Upper lobe of left lung (tissue), 6 donors: ENCODE measurements around the gene UBAC2. TPM values are rescaled to one million over a fixed set of nuclear protein-coding genes. Genes with fewer than 3 reads are reported as not detected.

Experiments
- ATAC-seq, 2 donors: fragments of 200-7000 bp; cut with Tn5 transposase; one replicate each; pipeline ENCODE4 v1.9.1; 2022; ENCODE audit warnings: mild to moderate bottlenecking in 2 of 2, moderate library complexity in 2 of 2; ENCODE audit not compliant: low FRiP score in 2 of 2
- DNase-seq, 2 donors: peaks; one replicate each; pipeline ENCODE4 v3.0.0-alpha.2; 2019 to 2020
- H3K27ac ChIP-seq, 4 donors: fragments of 200-600 bp; sonication (generic); one replicate each; pipeline ENCODE4 v1.5.1; 2016 to 2019
- H3K27me3 ChIP-seq, 4 donors: fragments of 200-600 bp; sonication (generic); one replicate each; pipeline ENCODE4 v1.5.1; 2017 to 2019
- H3K36me3 ChIP-seq, 4 donors: fragments of 200-600 bp; sonication (generic); one replicate each; pipeline ENCODE4 v1.5.1; 2016 to 2019
- H3K4me1 ChIP-seq, 4 donors: fragments of 200-600 bp; sonication (generic); one replicate each; pipeline ENCODE4 v1.5.1; 2018 to 2019
- H3K4me3 ChIP-seq, 4 donors: fragments of 200-600 bp; sonication (generic); one replicate each; pipeline ENCODE4 v1.5.1; 2017 to 2019; ENCODE audit warnings: mild to moderate bottlenecking in 2 of 4, moderate library complexity in 1 of 4
- H3K9me3 ChIP-seq, 4 donors: fragments of 200-600 bp; sonication (generic); one replicate each; pipeline ENCODE4 v1.5.1; 2018 to 2019
- EP300 ChIP-seq, 4 donors: sonication (generic); formaldehyde crosslinking; IDR thresholded peaks; one replicate each; pipeline ENCODE4 v1.5.1; 2017; ENCODE audit warnings: antibody characterized with exemption in 4 of 4, control low read depth in 2 of 4
- POLR2A ChIP-seq, 4 donors: fragments of 450-650 bp; IDR thresholded peaks; one replicate each; pipeline ENCODE4 v1.5.1; 2016 to 2017; ENCODE audit warnings: antibody characterized with exemption in 4 of 4, mild to moderate bottlenecking in 2 of 4
- POLR2AphosphoS5 ChIP-seq, 2 donors: sonication (generic); formaldehyde crosslinking; IDR thresholded peaks; one replicate each; pipeline ENCODE4 v1.5.1; 2017; ENCODE audit warnings: antibody characterized with exemption in 2 of 2
- WGBS, 2 donors: methylation state at CpG; one replicate each; pipeline ENCODE4 v1.1.5; 2017 to 2018; 5-methylcytosine and 5-hydroxymethylcytosine counted together
- total RNA-seq, 6 donors: library from RNA; depleted of rRNA in 4 of 6; stranded (reverse); fragments of >200 nt in 4 of 6; gene quantifications; one replicate each; pipeline versions ENCODE4 v1.1.0 to v1.2.1, GENCODE V29; 2016 to 2021
- TF ChIP-seq, protein P1 (sequence below), 6 experiments: fragments of 450-650 bp in 4 of 6; fragments of 200-600 bp in 2 of 6; sonication (generic) in 2 of 6; IDR thresholded peaks; one replicate each; pipeline ENCODE4 v1.5.1; 2016 to 2019; ENCODE audit warnings: antibody characterized with exemption in 6 of 6
- donor health status: DM: no; HTN: no; CAD: no; lungs with moderate emphysema.
- donor health status: DM: no; HTN: yes; CAD: no; lungs with severe emphysema.

Gene UBAC2
- total RNA-seq, 6 donors from 2014 or later: 29.3 to 55.5 (median 47.7) TPM

DNA sequence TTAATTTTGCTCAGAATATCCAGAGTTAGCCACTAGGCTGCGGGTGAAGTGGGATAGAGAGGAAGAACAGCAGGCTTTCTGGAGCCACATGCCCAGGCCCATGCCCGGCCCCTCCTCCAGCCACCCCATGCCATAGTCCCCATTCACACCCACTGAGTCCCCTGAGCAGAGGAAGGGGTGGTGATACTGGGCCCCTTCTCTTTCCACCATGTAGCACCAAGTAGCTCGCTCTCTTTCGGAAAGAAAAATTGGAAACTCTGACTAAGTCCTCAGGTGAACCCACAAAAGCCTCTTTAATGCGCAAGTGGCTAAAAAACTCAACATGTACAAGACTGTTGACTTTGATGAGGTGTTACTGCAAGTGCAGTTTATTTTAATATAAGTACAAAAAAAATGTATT is 183.3 kb downstream of the UBAC2 start:
- ATAC-seq (no peak), DNase-seq (no peak)
- TF ChIP-seq POLR2AphosphoS5 (IDR thresholded peaks at IDR 0.05) (no peak), EP300 (IDR thresholded peaks at IDR 0.05) (no peak), POLR2A (IDR thresholded peaks at IDR 0.05) (no peak)
- TF ChIP-seq, protein P1, sequence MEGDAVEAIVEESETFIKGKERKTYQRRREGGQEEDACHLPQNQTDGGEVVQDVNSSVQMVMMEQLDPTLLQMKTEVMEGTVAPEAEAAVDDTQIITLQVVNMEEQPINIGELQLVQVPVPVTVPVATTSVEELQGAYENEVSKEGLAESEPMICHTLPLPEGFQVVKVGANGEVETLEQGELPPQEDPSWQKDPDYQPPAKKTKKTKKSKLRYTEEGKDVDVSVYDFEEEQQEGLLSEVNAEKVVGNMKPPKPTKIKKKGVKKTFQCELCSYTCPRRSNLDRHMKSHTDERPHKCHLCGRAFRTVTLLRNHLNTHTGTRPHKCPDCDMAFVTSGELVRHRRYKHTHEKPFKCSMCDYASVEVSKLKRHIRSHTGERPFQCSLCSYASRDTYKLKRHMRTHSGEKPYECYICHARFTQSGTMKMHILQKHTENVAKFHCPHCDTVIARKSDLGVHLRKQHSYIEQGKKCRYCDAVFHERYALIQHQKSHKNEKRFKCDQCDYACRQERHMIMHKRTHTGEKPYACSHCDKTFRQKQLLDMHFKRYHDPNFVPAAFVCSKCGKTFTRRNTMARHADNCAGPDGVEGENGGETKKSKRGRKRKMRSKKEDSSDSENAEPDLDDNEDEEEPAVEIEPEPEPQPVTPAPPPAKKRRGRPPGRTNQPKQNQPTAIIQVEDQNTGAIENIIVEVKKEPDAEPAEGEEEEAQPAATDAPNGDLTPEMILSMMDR (IDR thresholded peaks at IDR 0.05): no peak
- H3K36me3 ChIP-seq: peaks cover 0 to 27% (median 12%) of the 10 kb centered on the region in 4 donors
- H3K27ac ChIP-seq: no peak overlapping the region
- no peak overlapping the region for H3K4me3 ChIP-seq
- no peaks in the 10 kb centered on the region for H3K4me1 ChIP-seq
- H3K27me3 ChIP-seq: no peaks in the 10 kb centered on the region
- 93 to 94% methylated on average over 5 of the region's 5 CpGs for WGBS, 2 donors
- no peaks in the 10 kb centered on the region for H3K9me3 ChIP-seq

DNA sequence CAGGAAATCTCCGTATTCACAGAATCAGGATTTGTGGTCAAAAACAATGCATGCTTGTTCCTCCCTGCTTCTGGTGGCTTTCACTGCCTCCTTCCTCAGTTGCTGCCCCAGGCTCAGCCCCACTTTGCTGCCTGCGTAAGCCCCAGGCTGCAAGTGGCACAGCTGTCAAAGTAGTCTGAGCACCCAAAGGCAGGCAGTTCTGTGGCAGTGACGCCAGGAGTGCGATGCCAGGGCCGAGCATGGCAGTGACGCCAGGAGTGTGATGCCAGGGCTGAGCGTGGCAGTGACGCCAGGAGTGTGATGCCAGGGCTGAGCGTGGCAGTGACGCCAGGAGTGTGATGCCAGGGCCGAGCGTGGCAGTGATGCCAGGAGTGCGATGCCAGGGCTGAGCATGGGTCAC is 183.8 kb downstream of the UBAC2 start:
- Histone ChIP-seq H3K27me3 (no peaks in the 10 kb centered on the region), H3K4me1 (no peaks in the 10 kb centered on the region), H3K36me3 (peaks cover 0 to 27% (median 12%) of the 10 kb centered on the region in 4 donors), H3K27ac (no peak overlapping the region), H3K9me3 (no peaks in the 10 kb centered on the region), H3K4me3 (no peak overlapping the region)
- TF ChIP-seq EP300 (IDR thresholded peaks at IDR 0.05): no peak
- no peak for TF ChIP-seq POLR2AphosphoS5 (IDR thresholded peaks at IDR 0.05)
- no peak for TF ChIP-seq POLR2A (IDR thresholded peaks at IDR 0.05)
- TF ChIP-seq, protein P1 (IDR thresholded peaks at IDR 0.05): no peak
- 85 to 89% methylated on average over 10 to 13 of the region's 13 CpGs for WGBS, 2 donors
- DNase-seq (no peak), ATAC-seq (no peak)

DNA sequence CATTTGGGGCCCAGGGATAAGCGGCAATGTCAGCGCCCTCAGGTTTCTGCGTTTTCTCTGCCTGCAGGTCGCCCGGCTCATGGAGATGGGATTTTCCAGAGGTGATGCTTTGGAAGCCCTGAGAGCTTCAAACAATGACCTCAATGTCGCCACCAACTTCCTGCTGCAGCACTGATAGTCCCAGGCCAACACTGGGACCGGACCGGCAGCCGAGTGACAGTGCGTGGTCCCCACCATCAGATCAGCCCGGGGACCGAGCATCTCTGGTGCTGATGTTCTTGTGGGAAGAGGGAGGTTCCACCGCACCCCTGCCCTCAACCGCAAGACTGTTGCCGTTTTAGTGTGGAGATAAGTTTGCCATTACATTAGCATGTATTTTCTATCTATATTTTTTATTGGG is 184.5 kb downstream of the UBAC2 start:
- WGBS, 2 donors: 94 to 95% methylated on average over 15 of the region's 15 CpGs
- Histone ChIP-seq H3K9me3 (no peaks in the 10 kb centered on the region), H3K4me3 (no peak overlapping the region), H3K36me3 (peaks cover 0 to 27% (median 12%) of the 10 kb centered on the region in 4 donors), H3K27ac (no peak overlapping the region), H3K4me1 (no peaks in the 10 kb centered on the region), H3K27me3 (no peaks in the 10 kb centered on the region)
- TF ChIP-seq, protein P1 (IDR thresholded peaks at IDR 0.05): no peak
- TF ChIP-seq POLR2AphosphoS5 (IDR thresholded peaks at IDR 0.05) (no peak), POLR2A (IDR thresholded peaks at IDR 0.05) (no peak), EP300 (IDR thresholded peaks at IDR 0.05) (no peak)
- ATAC-seq (no peak), DNase-seq (no peak)

DNA sequence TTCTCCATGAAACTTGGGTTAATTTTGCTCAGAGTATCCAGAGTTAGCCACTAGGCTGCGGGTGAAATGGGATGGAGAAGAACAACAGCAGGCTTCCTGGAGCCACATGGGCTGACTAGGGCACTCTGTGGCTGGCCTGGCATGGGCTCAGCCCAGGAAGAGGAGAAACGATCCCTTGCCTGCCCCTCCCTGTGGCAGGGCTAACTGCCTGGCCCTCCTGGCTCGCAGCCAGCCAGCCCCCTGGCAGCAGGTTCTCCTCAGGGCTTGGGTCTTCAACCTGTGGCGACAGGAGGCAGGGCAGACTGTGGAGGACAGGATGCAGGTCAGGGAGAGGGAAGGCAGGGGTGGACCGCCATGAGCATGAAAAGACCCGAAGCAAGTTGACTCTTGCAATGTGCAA is 185.3 kb downstream of the UBAC2 start:
- Histone ChIP-seq H3K27ac (no peak overlapping the region), H3K9me3 (no peaks in the 10 kb centered on the region), H3K27me3 (no peaks in the 10 kb centered on the region), H3K4me1 (no peaks in the 10 kb centered on the region), H3K36me3 (peaks cover 0 to 26% (median 12%) of the 10 kb centered on the region in 4 donors), H3K4me3 (no peak overlapping the region)
- no peak for TF ChIP-seq POLR2AphosphoS5 (IDR thresholded peaks at IDR 0.05)
- TF ChIP-seq POLR2A (IDR thresholded peaks at IDR 0.05): no peak
- TF ChIP-seq, protein P1 (IDR thresholded peaks at IDR 0.05): no peak
- ATAC-seq: no peak
- no peak for DNase-seq
- 79% methylated on average over 6 of the region's 6 CpGs for WGBS, 2 donors

DNA sequence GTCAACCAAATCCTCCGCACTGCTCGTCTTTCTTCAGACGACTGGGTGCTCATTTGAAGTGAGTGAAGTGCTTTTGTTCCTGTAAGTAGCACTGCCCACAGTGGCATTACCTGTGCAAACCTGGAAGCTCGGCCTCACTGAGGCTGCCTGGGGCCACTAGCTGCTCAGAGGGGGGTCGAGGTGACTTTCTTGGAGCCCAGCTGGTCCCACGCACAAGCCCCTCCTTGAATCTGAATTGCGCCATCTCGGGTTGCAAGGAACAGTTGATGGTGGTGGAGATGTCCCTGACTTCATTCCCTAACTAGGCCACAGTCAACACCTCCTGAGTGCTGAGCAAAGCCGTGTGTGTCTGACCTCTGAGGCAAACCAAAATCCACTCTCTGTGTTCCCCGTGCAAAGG is 185.8 kb downstream of the UBAC2 start:
- no peaks in the 10 kb centered on the region for H3K9me3 ChIP-seq
- TF ChIP-seq, protein P1 (IDR thresholded peaks at IDR 0.05): no peak
- TF ChIP-seq POLR2A (IDR thresholded peaks at IDR 0.05) (no peak), EP300 (IDR thresholded peaks at IDR 0.05) (no peak), POLR2AphosphoS5 (IDR thresholded peaks at IDR 0.05) (no peak)
- peaks cover 0 to 21% (median 10%) of the 10 kb centered on the region in 4 donors for H3K36me3 ChIP-seq
- H3K4me1 ChIP-seq: no peaks in the 10 kb centered on the region
- no peak overlapping the region for H3K27ac ChIP-seq
- no peaks in the 10 kb centered on the region for H3K27me3 ChIP-seq
- no peak overlapping the region for H3K4me3 ChIP-seq
- DNase-seq (no peak), ATAC-seq (no peak)
- 74 to 86% methylated on average over 8 to 10 of the region's 10 CpGs for WGBS, 2 donors
